IMR-90 (cell line): Measurements from ENCODE around the gene OSBPL6. TPM values are rescaled to one million over a fixed set of nuclear protein-coding genes. Genes with fewer than 3 reads are reported as not detected.

Experiments used
- ATAC-seq: fragments of 200-7000 bp; cut with Tn5 transposase; 2 replicates; pipeline ENCODE4 v1.9.1; 2020; ENCODE audit warnings: low read depth, mild to moderate bottlenecking, moderate library complexity
- BruUV-seq: library from RNA; stranded (reverse); fragments of 400-500 nt; replicated peaks from 2 replicates; lab custom pipeline; 2021; lab: Mats Ljungman, UMichigan
- CTCF ChIA-PET: fragments of 300-600 bp; formaldehyde crosslinking; extraction: SDS; loops from one replicate; lab custom pipeline; 2021; ENCODE audit warnings: antibody characterized with exemption; lab: Yijun Ruan, JAX
- POLR2A ChIA-PET: fragments of 300-600 bp; sonication (Branson Sonifier 250); formaldehyde crosslinking; loops from one replicate; lab custom pipeline; 2022; ENCODE audit warnings: antibody characterized with exemption; ENCODE audit not compliant: unreplicated experiment; lab: Charles Lee
- DNase-seq: peaks from one replicate; pipeline ENCODE4 v3.0.0; 2013
- H2AFZ ChIP-seq: replicated peaks from 2 replicates; pipeline ENCODE3; 2013; ENCODE audit warnings: low read length, mild to moderate bottlenecking; ENCODE audit not compliant: poor library complexity
- H2AK5ac ChIP-seq: 2 replicates; pipeline ENCODE4 v1.6.1; 2013; ENCODE audit warnings: low read depth, low read length, inconsistent platforms
- H2AK9ac ChIP-seq: replicated peaks from 2 replicates; pipeline ENCODE3; 2013; ENCODE audit warnings: mild to moderate bottlenecking, low read depth, low read length, moderate library complexity; ENCODE audit not compliant: poor library complexity
- H2BK120ac ChIP-seq: 2 replicates; pipeline ENCODE4 v1.6.1; 2013; ENCODE audit warnings: low read depth, low read length, inconsistent platforms
- H2BK15ac ChIP-seq: 3 replicates; pipeline ENCODE4 v1.6.1; 2013; ENCODE audit warnings: low read depth, low read length, inconsistent platforms
- H2BK20ac ChIP-seq: 2 replicates; pipeline ENCODE4 v1.6.1; 2013; ENCODE audit warnings: low read depth, mild to moderate bottlenecking, inconsistent platforms, low read length, moderate library complexity
- H2BK5ac ChIP-seq: 2 replicates; pipeline ENCODE4 v1.6.1; 2013; ENCODE audit warnings: mild to moderate bottlenecking, low read depth, low read length, inconsistent platforms; ENCODE audit not compliant: poor library complexity, severe bottlenecking
- H3K14ac ChIP-seq: replicated peaks from 2 replicates; pipeline ENCODE4 v1.6.1; 2013; ENCODE audit warnings: low read depth, low read length, inconsistent platforms
- H3K18ac ChIP-seq: 2 replicates; pipeline ENCODE4 v1.6.1; 2013; ENCODE audit warnings: low read depth, low read length, control low read depth
- H3K23ac ChIP-seq: 2 replicates; pipeline ENCODE4 v1.6.1; 2013; ENCODE audit warnings: low read depth, low read length, inconsistent platforms
- H3K27ac ChIP-seq: 2 replicates; pipeline ENCODE4 v1.5.1; 2013; ENCODE audit warnings: mild to moderate bottlenecking, control low read depth, low read length; ENCODE audit not compliant: insufficient read depth
- H3K27me3 ChIP-seq: 2 replicates; pipeline ENCODE4 v1.6.1; 2013; ENCODE audit warnings: low read length; ENCODE audit not compliant: control insufficient read depth, insufficient read depth
- H3K36me3 ChIP-seq: 2 replicates; pipeline ENCODE4 v1.6.1; 2013; ENCODE audit warnings: low read length, mixed read lengths; ENCODE audit not compliant: control insufficient read depth, insufficient read depth
- H3K4ac ChIP-seq: 2 replicates; pipeline ENCODE4 v1.6.1; 2013; ENCODE audit warnings: low read depth, low read length, inconsistent platforms
- H3K4me1 ChIP-seq: 2 replicates; pipeline ENCODE4 v1.6.1; 2013; ENCODE audit warnings: low read length, mixed read lengths; ENCODE audit not compliant: control insufficient read depth, insufficient read depth
- H3K4me2 ChIP-seq: 2 replicates; pipeline ENCODE4 v1.6.1; 2013; ENCODE audit warnings: low read depth, mild to moderate bottlenecking, control low read depth, low read length, moderate library complexity
- H3K4me3 ChIP-seq: 2 replicates; pipeline ENCODE4 v1.5.1; 2013; ENCODE audit warnings: low read depth, mild to moderate bottlenecking, control low read depth, low read length, moderate library complexity; ENCODE audit not compliant: insufficient read depth
- H3K56ac ChIP-seq: 2 replicates; pipeline ENCODE4 v1.6.1; 2013; ENCODE audit warnings: low read length, inconsistent platforms; ENCODE audit not compliant: insufficient read depth; ENCODE audit errors: extremely low read depth
- H3K79me1 ChIP-seq, 2 experiments: 2 replicates each; pipeline ENCODE4 v1.6.1; 2013; ENCODE audit warnings: low read length in 2 of 2, inconsistent platforms in 1 of 2, low read depth in 1 of 2
- H3K9ac ChIP-seq: 2 replicates; pipeline ENCODE4 v1.6.1; 2013; ENCODE audit warnings: low read depth, low read length, control low read depth
- H3K9me1 ChIP-seq: 2 replicates; pipeline ENCODE4 v1.6.1; 2013; ENCODE audit warnings: low read length, inconsistent platforms; ENCODE audit not compliant: insufficient read depth
- H3K9me3 ChIP-seq: 2 replicates; pipeline ENCODE4 v1.6.1; 2013; ENCODE audit warnings: low read length; ENCODE audit not compliant: control insufficient read depth, insufficient read depth
- H4K20me1 ChIP-seq: 2 replicates; pipeline ENCODE4 v1.6.1; 2013; ENCODE audit warnings: low read length, inconsistent platforms; ENCODE audit not compliant: insufficient read depth
- H4K5ac ChIP-seq: 2 replicates; pipeline ENCODE4 v1.6.1; 2013; ENCODE audit warnings: mild to moderate bottlenecking, low read depth, low read length, control low read depth
- H4K8ac ChIP-seq, 2 experiments: 2 replicates each; pipeline ENCODE4 v1.6.1; 2013; ENCODE audit warnings: low read depth in 2 of 2, low read length in 2 of 2, control low read depth in 1 of 2, inconsistent platforms in 1 of 2
- H4K91ac ChIP-seq: 2 replicates; pipeline ENCODE4 v1.6.1; 2013; ENCODE audit warnings: low read depth, low read length, inconsistent platforms; ENCODE audit not compliant: insufficient read depth
- BHLHE40 ChIP-seq: fragments of 150-350 bp; IDR thresholded peaks from 2 replicates; pipeline ENCODE4 v1.6.1; 2016; ENCODE audit warnings: mild to moderate bottlenecking, low read depth, low read length
- CHD1 ChIP-seq: IDR thresholded peaks from 2 replicates; pipeline ENCODE4 v1.6.1; 2012; ENCODE audit warnings: low read depth, low read length, improper control_type of control experiment
- ELK1 ChIP-seq: fragments of 150-350 bp; IDR thresholded peaks from 2 replicates; pipeline ENCODE4 v1.6.1; 2016; ENCODE audit warnings: low read depth, mild to moderate bottlenecking, low read length, moderate library complexity, borderline replicate concordance
- FOS ChIP-seq: fragments of 150-350 bp; IDR thresholded peaks from 2 replicates; pipeline ENCODE4 v1.6.1; 2016; ENCODE audit warnings: low read depth, low read length
- MAZ ChIP-seq: IDR thresholded peaks from 2 replicates; pipeline ENCODE4 v1.6.1; 2012; ENCODE audit warnings: low read depth, mild to moderate bottlenecking, low read length, improper control_type of control experiment, moderate library complexity, borderline replicate concordance
- POLR2A ChIP-seq: IDR thresholded peaks from 2 replicates; pipeline ENCODE4 v1.6.1; 2012; ENCODE audit warnings: mild to moderate bottlenecking, low read depth, low read length
- RCOR1 ChIP-seq: IDR thresholded peaks from 2 replicates; pipeline ENCODE4 v1.6.1; 2012; ENCODE audit warnings: mild to moderate bottlenecking, low read length, improper control_type of control experiment; ENCODE audit not compliant: insufficient replicate concordance
- USF2 ChIP-seq: fragments of 150-350 bp; IDR thresholded peaks from 2 replicates; pipeline ENCODE4 v1.6.1; 2017; ENCODE audit warnings: mild to moderate bottlenecking, antibody characterized with exemption, low read length, low read depth
- WGBS, 2 experiments: methylation state at CpG; one replicate each; pipeline versions ENCODE4 v1.1.5 to v1.1.7; 2013; ENCODE audit warnings: missing lambda C conversion rate in 2 of 2; ENCODE audit not compliant: insufficient read length in 1 of 2; ENCODE audit errors: extremely low coverage in 2 of 2; 5-methylcytosine and 5-hydroxymethylcytosine counted together
- dilution Hi-C: fragments of 300-500 bp; cut with HindIII; formaldehyde crosslinking; loops from one replicate; pipeline ENCODE4 v1.14.3; 2018; ENCODE audit warnings: low sequenced_read_pairs; ENCODE audit not compliant: unreplicated experiment
- in situ Hi-C: fragments of 300-500 bp; cut with MboI; formaldehyde crosslinking; loops from 3 replicates; pipeline ENCODE4 v1.14.3; 2019; ENCODE audit warnings: low sequenced_read_pairs, inconsistent platforms, mixed read lengths
- intact Hi-C: fragments of 100-400 bp; cut with micrococcal nuclease; formaldehyde crosslinking; loops from 2 replicates; pipeline ENCODE4 v1.10.0; 2022
- polyA plus RNA-seq, 3 experiments: library from polyadenylated mRNA; depleted of rRNA; stranded (reverse); fragments of >200 nt; gene quantifications; 2 replicates each; pipeline ENCODE4 v1.2.3, GENCODE V29; 2012; ENCODE audit warnings: low replicate concordance in 1 of 3
- total RNA-seq: library from RNA; depleted of rRNA; stranded (reverse); fragments of >200 nt; gene quantifications from 2 replicates; pipeline ENCODE4 v1.2.3, GENCODE V29; 2012
- TF ChIP-seq, protein P1 (sequence below): conservative IDR thresholded peaks from 2 replicates; pipeline ENCODE4 v1.5.1; 2012; ENCODE audit warnings: mild to moderate bottlenecking, low read depth, low read length, improper control_type of control experiment

OSBPL6 gene
- total and polyA plus RNA-seq, 2 of the 4 experiments (the other 2 are of a cell fraction) = 3.2 to 3.7 TPM

GRCh38 chr2:178428396-178428806 is 234.1 kb downstream of the OSBPL6 start:
- Histone ChIP-seq H4K8ac (no peak overlapping the region), H3K79me1 (peaks cover 2 to 21% of the 10 kb centered on the region in 2 experiments), H4K5ac (no peak overlapping the region), H3K56ac (no peak overlapping the region), H2AFZ (no peak overlapping the region), H3K4me3 (no peak overlapping the region), H3K4ac (no peak overlapping the region), H3K9ac (no peak overlapping the region), H2AK9ac (no peak overlapping the region), H2BK20ac (no peak overlapping the region), H4K91ac (no peak overlapping the region), H3K23ac (no peak overlapping the region; the same call in 1 of the 2 replicates), H2BK120ac (no peak overlapping the region), H2AK5ac (no peak overlapping the region), H3K14ac (no peak overlapping the region), H3K4me1 (no peaks in the 10 kb centered on the region), H2BK15ac (no peak overlapping the region), H3K36me3 (peaks cover 12% of the 10 kb centered on the region), H3K27ac (no peak overlapping the region), H3K4me2 (no peak overlapping the region), H3K9me3 (peaks cover 2% of the 10 kb centered on the region; the same call in 1 of the 2 replicates), H3K9me1 (peaks cover 11% of the 10 kb centered on the region; the same call in 1 of the 2 replicates), H3K27me3 (no peaks in the 10 kb centered on the region), H2BK5ac (no peak overlapping the region), H4K20me1 (no peaks in the 10 kb centered on the region), H3K18ac (no peak overlapping the region)
- ATAC-seq = no peak
- DNase-seq = no peak
- in situ Hi-C loops = no loop called here
- intact Hi-C loops = no loop called here
- CTCF ChIA-PET = interaction anchor here (1.0 kb wide), 2 partner anchors 10 to 109 kb away, joined by 3 read pairs; no protein-coding TSS in a partner anchor
- WGBS, 2 experiments = no CpG with 5 or more reads among the region's 1 CpG
- BruUV-seq = no TSS peak
- dilution Hi-C loops = no loop called here
- TF ChIP-seq BHLHE40 (no peak), MAZ (no peak), POLR2A (no peak), CHD1 (no peak), ELK1 (no peak), RCOR1 (no peak), FOS (no peak), USF2 (no peak)
- TF ChIP-seq, protein P1, sequence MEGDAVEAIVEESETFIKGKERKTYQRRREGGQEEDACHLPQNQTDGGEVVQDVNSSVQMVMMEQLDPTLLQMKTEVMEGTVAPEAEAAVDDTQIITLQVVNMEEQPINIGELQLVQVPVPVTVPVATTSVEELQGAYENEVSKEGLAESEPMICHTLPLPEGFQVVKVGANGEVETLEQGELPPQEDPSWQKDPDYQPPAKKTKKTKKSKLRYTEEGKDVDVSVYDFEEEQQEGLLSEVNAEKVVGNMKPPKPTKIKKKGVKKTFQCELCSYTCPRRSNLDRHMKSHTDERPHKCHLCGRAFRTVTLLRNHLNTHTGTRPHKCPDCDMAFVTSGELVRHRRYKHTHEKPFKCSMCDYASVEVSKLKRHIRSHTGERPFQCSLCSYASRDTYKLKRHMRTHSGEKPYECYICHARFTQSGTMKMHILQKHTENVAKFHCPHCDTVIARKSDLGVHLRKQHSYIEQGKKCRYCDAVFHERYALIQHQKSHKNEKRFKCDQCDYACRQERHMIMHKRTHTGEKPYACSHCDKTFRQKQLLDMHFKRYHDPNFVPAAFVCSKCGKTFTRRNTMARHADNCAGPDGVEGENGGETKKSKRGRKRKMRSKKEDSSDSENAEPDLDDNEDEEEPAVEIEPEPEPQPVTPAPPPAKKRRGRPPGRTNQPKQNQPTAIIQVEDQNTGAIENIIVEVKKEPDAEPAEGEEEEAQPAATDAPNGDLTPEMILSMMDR = no peak
- POLR2A ChIA-PET = no interaction called here
